Putamen (tissue), 1 donor: ENCODE measurements around the gene ZNF667.

Experiments used
- DNase-seq: peaks from one replicate; pipeline ENCODE4 v3.0.0-alpha.2; 2016; ENCODE audit warnings: low spot score

ZNF667 gene

GRCh38 chr19:56476651-56477428, at the start of gene ZNF667:
TSS of gene ZNF667 (minus strand) at chr19:56477345. CDS start at chr19:56462370, 14,975 bp downstream.
- DNase-seq, result peak; percentile 83

GRCh38 chr19:56525214-56525860, 48.2 kb upstream of the ZNF667 start:
- DNase-seq, result no peak

- DNase-seq, result no peak
Observed at GRCh38 chr19:56508290-56508778, 31.2 kb upstream of the ZNF667 start.

- DNase-seq, result peak; percentile 99
Observed at GRCh38 chr19:56507446-56508289, 30.5 kb upstream of the ZNF667 start, which contains the start of gene ZNF471. TSS of gene ZNF471 (plus strand) at chr19:56507855. CDS start at chr19:56511572, 3,717 bp downstream.

- DNase-seq, result no peak
Observed at GRCh38 chr19:56504581-56504980, 27.4 kb upstream of the ZNF667 start.

GRCh38 chr19:56491399-56491798, 14.3 kb upstream of the ZNF667 start:
- no peak for DNase-seq

GRCh38 chr19:56477429-56478338, 539 bp upstream of the ZNF667 start:
- peak; percentile 93 for DNase-seq

GRCh38 chr19:56476093-56476492, 1.1 kb downstream of the ZNF667 start:
- no peak for DNase-seq

GRCh38 chr19:56474308-56474707, 2.8 kb downstream of the ZNF667 start:
- no peak for DNase-seq

- DNase-seq, result no peak
Observed at GRCh38 chr19:56441206-56441792, 35.8 kb downstream of the ZNF667 start.

- no peak for DNase-seq
Observed at GRCh38 chr19:56423985-56424353, 53.2 kb downstream of the ZNF667 start.

GRCh38 chr19:56423276-56423984, 53.7 kb downstream of the ZNF667 start:
- no peak for DNase-seq

GRCh38 chr19:56405062-56405461, 72.1 kb downstream of the ZNF667 start:
- DNase-seq, result no peak

GRCh38 chr19:56404705-56405056, 72.5 kb downstream of the ZNF667 start:
- DNase-seq, result no peak

- peak; percentile 95 for DNase-seq
Observed at GRCh38 chr19:56403764-56404704, 73.1 kb downstream of the ZNF667 start, which contains the start of gene ZNF583. TSS of gene ZNF583 (plus strand) at chr19:56404332. CDS start at chr19:56407115, 2,783 bp downstream.

GRCh38 chr19:56403261-56403660, 73.9 kb downstream of the ZNF667 start:
- DNase-seq, result no peak

- DNase-seq, result no peak
Observed at GRCh38 chr19:56400485-56400884, 76.7 kb downstream of the ZNF667 start.

GRCh38 chr19:56398809-56399208, 78.3 kb downstream of the ZNF667 start:
- DNase-seq, result no peak
